ENCODE data around the gene ARHGAP10. TPM values are rescaled to one million over a fixed set of nuclear protein-coding genes. Genes with fewer than 3 reads are reported as not detected.

Gene ARHGAP10
- total RNA-seq, 1 experiment from 2014 or later, result 4.8 TPM

DNA sequence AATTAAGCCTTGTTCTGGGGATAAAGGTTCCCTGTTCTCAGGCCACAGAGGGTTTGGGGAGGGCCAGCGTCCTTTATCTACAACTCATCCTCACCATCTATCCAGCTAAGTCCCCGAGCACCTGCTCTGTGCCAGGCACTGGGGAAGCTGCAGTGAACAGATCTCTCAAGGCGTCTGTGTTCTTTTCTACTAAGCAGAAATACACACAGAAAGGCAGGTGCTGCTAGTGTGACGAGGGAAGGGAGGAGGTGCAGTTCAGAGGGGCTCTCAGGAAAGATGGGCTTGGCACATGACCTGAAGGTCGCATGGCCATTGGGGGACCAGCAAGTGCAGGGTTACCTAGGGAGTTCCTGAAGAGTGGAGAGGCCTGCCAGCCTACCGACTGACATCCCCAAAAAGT, 358.1 kb downstream of the ARHGAP10 start:
- no peak overlapping the region for H3K27ac ChIP-seq (ENCODE audit: low read depth, low read length, poor library complexity, severe bottlenecking)
- H3K27me3 ChIP-seq (replicated peaks; ENCODE audit: insufficient read depth, low read depth, low read length, poor library complexity), result no peaks in the 10 kb centered on the region
- no peak overlapping the region for H3K4me3 ChIP-seq (ENCODE audit: low read depth, low read length, poor library complexity, severe bottlenecking)
- TF ChIP-seq, protein P1, sequence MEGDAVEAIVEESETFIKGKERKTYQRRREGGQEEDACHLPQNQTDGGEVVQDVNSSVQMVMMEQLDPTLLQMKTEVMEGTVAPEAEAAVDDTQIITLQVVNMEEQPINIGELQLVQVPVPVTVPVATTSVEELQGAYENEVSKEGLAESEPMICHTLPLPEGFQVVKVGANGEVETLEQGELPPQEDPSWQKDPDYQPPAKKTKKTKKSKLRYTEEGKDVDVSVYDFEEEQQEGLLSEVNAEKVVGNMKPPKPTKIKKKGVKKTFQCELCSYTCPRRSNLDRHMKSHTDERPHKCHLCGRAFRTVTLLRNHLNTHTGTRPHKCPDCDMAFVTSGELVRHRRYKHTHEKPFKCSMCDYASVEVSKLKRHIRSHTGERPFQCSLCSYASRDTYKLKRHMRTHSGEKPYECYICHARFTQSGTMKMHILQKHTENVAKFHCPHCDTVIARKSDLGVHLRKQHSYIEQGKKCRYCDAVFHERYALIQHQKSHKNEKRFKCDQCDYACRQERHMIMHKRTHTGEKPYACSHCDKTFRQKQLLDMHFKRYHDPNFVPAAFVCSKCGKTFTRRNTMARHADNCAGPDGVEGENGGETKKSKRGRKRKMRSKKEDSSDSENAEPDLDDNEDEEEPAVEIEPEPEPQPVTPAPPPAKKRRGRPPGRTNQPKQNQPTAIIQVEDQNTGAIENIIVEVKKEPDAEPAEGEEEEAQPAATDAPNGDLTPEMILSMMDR (conservative IDR thresholded peaks at IDR 0.05; ENCODE audit: low read depth, low read length), result no peak
- no peak for TF ChIP-seq EZH2 (IDR thresholded peaks at IDR 0.05; ENCODE audit: borderline replicate concordance, low read depth, low read length, poor library complexity, severe bottlenecking)
- BruUV-seq (replicated peaks), result no TSS peak
- no peak for DNase-seq (ENCODE audit: low spot score)
- intact Hi-C loops (cut with micrococcal nuclease; ENCODE audit: unreplicated experiment), result no loop called here
- no peaks in the 10 kb centered on the region for H3K4me1 ChIP-seq (ENCODE audit: insufficient read depth, low read length, poor library complexity, severe bottlenecking)
- CTCF ChIA-PET, result no interaction called here
- no peaks in the 10 kb centered on the region for H3K9me3 ChIP-seq (ENCODE audit: low read depth, low read length, poor library complexity, severe bottlenecking)
- no peaks in the 10 kb centered on the region for H3K36me3 ChIP-seq (ENCODE audit: insufficient read depth, low read length, poor library complexity, severe bottlenecking)
- POLR2A ChIA-PET (ENCODE audit: low non-redundant PET), result no interaction called here

DNA sequence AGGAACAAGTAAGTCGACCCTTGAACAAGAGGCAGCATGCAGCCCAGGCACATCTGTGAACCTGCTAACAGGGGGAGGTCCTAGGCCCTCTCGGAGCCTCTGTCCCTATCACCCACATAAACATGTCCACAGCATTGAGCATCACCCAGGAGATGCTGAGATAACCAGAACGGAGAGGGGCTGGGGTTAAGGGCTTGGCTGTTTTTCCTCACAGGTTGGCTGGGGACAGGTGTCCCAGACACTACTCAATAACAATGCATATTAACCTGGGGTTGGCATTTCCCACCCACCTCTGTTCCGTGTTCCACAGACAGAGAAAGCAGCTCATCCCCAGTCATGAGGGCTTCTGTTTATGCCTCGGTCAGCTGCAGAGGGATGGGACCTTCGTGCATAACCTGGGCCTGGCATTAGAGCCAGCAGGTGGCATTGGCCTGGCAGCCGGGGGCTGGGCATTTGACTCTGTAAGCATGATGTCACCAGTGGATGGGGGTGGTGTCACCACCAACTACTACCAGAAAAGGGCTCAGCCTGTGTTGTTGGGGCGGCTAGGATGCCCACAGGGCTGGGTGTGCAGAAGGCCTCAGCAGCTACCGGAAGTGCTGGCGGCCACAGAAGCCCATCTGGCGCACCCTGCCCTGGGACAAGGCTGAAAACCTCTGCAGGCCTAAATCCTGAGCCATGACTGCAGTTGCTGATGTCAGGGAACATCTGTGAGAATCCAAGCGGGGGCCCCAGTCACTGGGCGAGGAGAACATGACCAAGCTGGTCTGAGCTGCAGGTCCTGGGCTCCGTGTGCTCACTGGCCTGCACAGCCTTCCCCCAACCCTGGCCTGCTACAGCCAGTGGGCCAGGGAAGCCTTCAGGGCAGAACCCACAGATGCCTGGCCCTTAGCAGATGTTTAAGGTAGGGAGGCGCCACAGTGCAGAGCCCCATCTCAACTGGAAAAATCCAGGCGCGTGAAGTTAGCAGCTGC, 358.9 kb downstream of the ARHGAP10 start:
- H3K9me3 ChIP-seq (ENCODE audit: low read depth, low read length, poor library complexity, severe bottlenecking), result no peaks in the 10 kb centered on the region
- no peaks in the 10 kb centered on the region for H3K36me3 ChIP-seq (ENCODE audit: insufficient read depth, low read length, poor library complexity, severe bottlenecking)
- H3K27me3 ChIP-seq (replicated peaks; ENCODE audit: insufficient read depth, low read depth, low read length, poor library complexity), result no peaks in the 10 kb centered on the region
- intact Hi-C loops (cut with micrococcal nuclease; ENCODE audit: unreplicated experiment), result no loop called here
- no peak for TF ChIP-seq EZH2 (IDR thresholded peaks at IDR 0.05; ENCODE audit: borderline replicate concordance, low read depth, low read length, poor library complexity, severe bottlenecking)
- TF ChIP-seq, protein P1 (conservative IDR thresholded peaks at IDR 0.05; ENCODE audit: low read depth, low read length), result no peak
- no peak for DNase-seq (ENCODE audit: low spot score)
- ChIA-PET CTCF (no interaction called here), POLR2A (ENCODE audit: low non-redundant PET) (no interaction called here)
- H3K27ac ChIP-seq (ENCODE audit: low read depth, low read length, poor library complexity, severe bottlenecking), result no peak overlapping the region
- BruUV-seq (replicated peaks), result no TSS peak
- no peaks in the 10 kb centered on the region for H3K4me1 ChIP-seq (ENCODE audit: insufficient read depth, low read length, poor library complexity, severe bottlenecking)
- H3K4me3 ChIP-seq (ENCODE audit: low read depth, low read length, poor library complexity, severe bottlenecking), result no peak overlapping the region

- CTCF ChIA-PET, result no interaction called here
- Histone ChIP-seq H3K27ac (ENCODE audit: low read depth, low read length, poor library complexity, severe bottlenecking) (no peak overlapping the region), H3K4me3 (ENCODE audit: low read depth, low read length, poor library complexity, severe bottlenecking) (no peak overlapping the region), H3K9me3 (ENCODE audit: low read depth, low read length, poor library complexity, severe bottlenecking) (no peaks in the 10 kb centered on the region), H3K27me3 (replicated peaks; ENCODE audit: insufficient read depth, low read depth, low read length, poor library complexity) (no peaks in the 10 kb centered on the region), H3K36me3 (ENCODE audit: insufficient read depth, low read length, poor library complexity, severe bottlenecking) (no peaks in the 10 kb centered on the region), H3K4me1 (ENCODE audit: insufficient read depth, low read length, poor library complexity, severe bottlenecking) (no peaks in the 10 kb centered on the region)
- no TSS peak for BruUV-seq (replicated peaks)
- POLR2A ChIA-PET (ENCODE audit: low non-redundant PET), result no interaction called here
- no peak for DNase-seq (ENCODE audit: low spot score)
- intact Hi-C loops (cut with micrococcal nuclease; ENCODE audit: unreplicated experiment), result no loop called here
- TF ChIP-seq, protein P1 (conservative IDR thresholded peaks at IDR 0.05; ENCODE audit: low read depth, low read length), result no peak
- no peak for TF ChIP-seq EZH2 (IDR thresholded peaks at IDR 0.05; ENCODE audit: borderline replicate concordance, low read depth, low read length, poor library complexity, severe bottlenecking)
Measured at GRCh38 chr4:148091896-148092295, 360.0 kb downstream of the ARHGAP10 start.

Data from A673 (cell line).